ENCODE results near the gene MAGI2. TPM values are rescaled to one million over a fixed set of nuclear protein-coding genes. Genes with fewer than 3 reads are reported as not detected.
A peak's percentile ranks its signal among the peaks of the same experiment; 100 is the strongest.

MAGI2 gene
- total RNA-seq, 6 experiments from 2014 or later, result 1.2 to 4.0 (median 2.4) TPM

DNA sequence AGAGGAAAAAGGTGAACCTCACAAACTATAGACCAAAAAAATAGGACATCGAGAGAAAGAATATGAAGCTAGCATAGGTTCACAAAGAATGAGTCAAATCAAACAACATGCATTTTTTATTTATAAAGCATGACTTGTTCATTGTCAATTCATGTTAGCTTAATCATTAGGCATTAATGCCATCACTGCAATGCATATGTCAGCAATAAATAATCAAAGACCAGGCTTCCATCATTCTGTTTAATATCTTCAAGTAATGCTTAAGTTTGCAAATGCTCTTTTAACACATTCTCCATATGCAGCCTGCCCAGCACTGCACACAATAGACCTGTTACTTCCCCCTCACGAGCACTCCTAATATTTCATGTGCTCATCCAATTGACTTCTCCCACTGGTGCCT lies 8.9 kb upstream of the MAGI2 start:
- DNase-seq, result no peak
- 70% methylated on average over 2 of the region's 2 CpGs for WGBS (ENCODE audit: insufficient coverage, low coverage, low lambda C conversion rate, missing lambda C conversion rate)

DNA sequence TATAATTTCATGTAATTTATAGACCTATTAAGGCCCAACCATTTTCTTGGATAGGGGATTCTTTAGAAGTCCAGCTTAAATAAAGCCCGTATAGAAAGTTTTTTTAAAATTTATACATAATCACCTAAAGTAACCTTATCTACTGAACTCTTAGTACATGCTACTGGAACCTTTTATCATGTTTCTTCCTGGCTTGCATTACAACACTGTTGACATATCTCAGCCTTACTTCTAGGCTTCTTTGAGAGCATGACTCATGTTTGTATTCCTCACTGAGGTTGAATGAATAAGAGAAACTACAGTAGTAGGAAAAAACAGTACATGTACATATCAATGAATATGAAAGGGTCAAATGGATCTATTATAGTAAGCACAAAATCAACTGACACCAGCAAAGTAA lies 8.2 kb upstream of the MAGI2 start:
- DNase-seq (no peak), ATAC-seq (peak in 3 of 4 donors; percentile 41 to 87 (median 50))
- Histone ChIP-seq H3K27ac (no peak overlapping the region), H3K4me1 (no peaks in the 10 kb centered on the region), H3K4me3 (no peak overlapping the region), H3K27me3 (no peaks in the 10 kb centered on the region), H3K36me3 (no peaks in the 10 kb centered on the region), H3K9me3 (no peaks in the 10 kb centered on the region)
- WGBS (ENCODE audit: insufficient coverage, low coverage, low lambda C conversion rate, missing lambda C conversion rate), result 67% methylated on average over 1 of the region's 1 CpG
- TF ChIP-seq POLR2A (IDR thresholded peaks at IDR 0.05), result no peak
- TF ChIP-seq, protein P1, sequence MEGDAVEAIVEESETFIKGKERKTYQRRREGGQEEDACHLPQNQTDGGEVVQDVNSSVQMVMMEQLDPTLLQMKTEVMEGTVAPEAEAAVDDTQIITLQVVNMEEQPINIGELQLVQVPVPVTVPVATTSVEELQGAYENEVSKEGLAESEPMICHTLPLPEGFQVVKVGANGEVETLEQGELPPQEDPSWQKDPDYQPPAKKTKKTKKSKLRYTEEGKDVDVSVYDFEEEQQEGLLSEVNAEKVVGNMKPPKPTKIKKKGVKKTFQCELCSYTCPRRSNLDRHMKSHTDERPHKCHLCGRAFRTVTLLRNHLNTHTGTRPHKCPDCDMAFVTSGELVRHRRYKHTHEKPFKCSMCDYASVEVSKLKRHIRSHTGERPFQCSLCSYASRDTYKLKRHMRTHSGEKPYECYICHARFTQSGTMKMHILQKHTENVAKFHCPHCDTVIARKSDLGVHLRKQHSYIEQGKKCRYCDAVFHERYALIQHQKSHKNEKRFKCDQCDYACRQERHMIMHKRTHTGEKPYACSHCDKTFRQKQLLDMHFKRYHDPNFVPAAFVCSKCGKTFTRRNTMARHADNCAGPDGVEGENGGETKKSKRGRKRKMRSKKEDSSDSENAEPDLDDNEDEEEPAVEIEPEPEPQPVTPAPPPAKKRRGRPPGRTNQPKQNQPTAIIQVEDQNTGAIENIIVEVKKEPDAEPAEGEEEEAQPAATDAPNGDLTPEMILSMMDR (IDR thresholded peaks at IDR 0.05), result no peak
- intact Hi-C loops (cut with DNase I), result no loop called here

More for the DNA sequence above, 8.9 kb upstream of the MAGI2 start:
- H3K36me3 ChIP-seq, result no peaks in the 10 kb centered on the region
- intact Hi-C loops (cut with DNase I), result no loop called here
- no peak overlapping the region for H3K4me3 ChIP-seq
- no peaks in the 10 kb centered on the region for H3K27me3 ChIP-seq
- TF ChIP-seq POLR2A (IDR thresholded peaks at IDR 0.05), result no peak
- TF ChIP-seq, protein P1 (IDR thresholded peaks at IDR 0.05), result no peak
- no peak overlapping the region for H3K27ac ChIP-seq
- ATAC-seq, result no peak
- no peaks in the 10 kb centered on the region for H3K9me3 ChIP-seq
- no peaks in the 10 kb centered on the region for H3K4me1 ChIP-seq

DNA sequence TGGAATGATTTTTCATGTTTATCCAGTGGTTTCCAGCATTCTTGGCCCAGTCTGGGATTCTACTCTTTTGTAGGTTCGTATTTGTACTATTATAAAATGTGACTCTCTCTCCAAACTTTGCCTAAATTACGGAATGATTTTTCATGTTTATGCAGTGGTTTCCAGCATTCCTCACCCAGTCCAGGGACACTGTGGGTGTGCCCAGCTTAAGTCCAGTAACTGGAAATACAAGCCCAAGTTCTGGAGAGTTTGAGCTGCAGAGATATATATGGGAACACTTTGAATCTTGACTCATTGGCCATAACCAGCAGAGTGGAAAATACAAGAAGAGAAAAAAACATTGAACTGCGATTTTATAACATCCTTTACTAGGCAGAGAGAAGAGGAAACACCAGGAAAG lies 5.9 kb upstream of the MAGI2 start:
- DNase-seq (no peak), ATAC-seq (no peak)
- H3K36me3 ChIP-seq, result no peaks in the 10 kb centered on the region
- no peak for TF ChIP-seq POLR2A (IDR thresholded peaks at IDR 0.05)
- TF ChIP-seq, protein P1 (IDR thresholded peaks at IDR 0.05), result no peak
- no peaks in the 10 kb centered on the region for H3K9me3 ChIP-seq
- H3K27me3 ChIP-seq, result no peaks in the 10 kb centered on the region
- no peak overlapping the region for H3K27ac ChIP-seq
- H3K4me1 ChIP-seq, result peaks cover 0 to 14% (median 4%) of the 10 kb centered on the region in 4 donors
- 61% methylated on average over 3 of the region's 3 CpGs for WGBS (ENCODE audit: insufficient coverage, low coverage, low lambda C conversion rate, missing lambda C conversion rate)
- intact Hi-C loops (cut with DNase I), result no loop called here
- H3K4me3 ChIP-seq, result no peak overlapping the region

DNA sequence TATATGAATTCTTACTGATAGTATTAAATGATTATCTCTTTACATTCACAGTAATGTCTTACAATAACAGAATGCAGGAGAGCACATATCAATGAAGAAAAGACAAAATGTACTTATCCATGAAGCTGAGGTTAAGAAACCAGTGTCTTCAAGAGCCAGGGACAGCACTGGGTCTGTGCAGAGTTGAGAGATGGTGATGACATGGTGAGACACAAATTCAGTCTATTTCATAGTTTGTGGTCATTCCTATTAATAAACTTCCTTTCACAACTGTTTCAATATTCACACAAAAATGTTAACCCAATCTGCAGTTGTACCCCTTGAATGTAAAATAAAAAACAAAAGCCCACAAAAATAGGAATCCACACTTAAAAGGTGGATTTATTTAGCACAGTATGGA lies 5.3 kb upstream of the MAGI2 start:
- TF ChIP-seq, protein P1 (IDR thresholded peaks at IDR 0.05), result no peak
- no peak for TF ChIP-seq POLR2A (IDR thresholded peaks at IDR 0.05)
- no peaks in the 10 kb centered on the region for H3K36me3 ChIP-seq
- peaks cover 0 to 14% (median 4%) of the 10 kb centered on the region in 4 donors for H3K4me1 ChIP-seq
- intact Hi-C loops (cut with DNase I), result no loop called here
- no peak overlapping the region for H3K4me3 ChIP-seq
- no peak for DNase-seq
- H3K27me3 ChIP-seq, result no peaks in the 10 kb centered on the region
- H3K9me3 ChIP-seq, result no peaks in the 10 kb centered on the region
- ATAC-seq, result no peak
- H3K27ac ChIP-seq, result no peak overlapping the region
